NCI-H226 (cell line): ENCODE measurements around the gene AUTS2.

Experiments
- DNase-seq: peaks from one replicate; pipeline ENCODE4 v3.0.0-alpha.2; 2015

Gene AUTS2

DNA sequence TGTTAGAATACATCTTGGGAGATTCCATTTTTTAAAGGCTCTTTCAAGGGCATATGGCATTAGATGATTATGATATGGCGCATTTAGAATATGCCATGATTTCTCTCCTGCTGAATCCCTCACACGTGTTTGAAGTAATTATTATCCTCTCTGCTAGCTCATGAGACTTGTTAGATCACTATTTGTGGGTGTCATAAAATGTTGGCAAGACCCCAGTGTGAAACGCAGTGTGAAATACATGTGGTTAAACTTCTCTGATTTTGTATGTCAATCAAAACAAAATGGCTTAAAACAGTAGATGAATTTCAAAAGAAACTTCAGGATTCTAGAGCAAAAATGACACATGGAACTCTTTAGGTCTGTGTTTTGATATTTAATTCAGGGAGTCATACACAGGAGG is 560.8 kb downstream of the AUTS2 start:
- DNase-seq: no peak

DNA sequence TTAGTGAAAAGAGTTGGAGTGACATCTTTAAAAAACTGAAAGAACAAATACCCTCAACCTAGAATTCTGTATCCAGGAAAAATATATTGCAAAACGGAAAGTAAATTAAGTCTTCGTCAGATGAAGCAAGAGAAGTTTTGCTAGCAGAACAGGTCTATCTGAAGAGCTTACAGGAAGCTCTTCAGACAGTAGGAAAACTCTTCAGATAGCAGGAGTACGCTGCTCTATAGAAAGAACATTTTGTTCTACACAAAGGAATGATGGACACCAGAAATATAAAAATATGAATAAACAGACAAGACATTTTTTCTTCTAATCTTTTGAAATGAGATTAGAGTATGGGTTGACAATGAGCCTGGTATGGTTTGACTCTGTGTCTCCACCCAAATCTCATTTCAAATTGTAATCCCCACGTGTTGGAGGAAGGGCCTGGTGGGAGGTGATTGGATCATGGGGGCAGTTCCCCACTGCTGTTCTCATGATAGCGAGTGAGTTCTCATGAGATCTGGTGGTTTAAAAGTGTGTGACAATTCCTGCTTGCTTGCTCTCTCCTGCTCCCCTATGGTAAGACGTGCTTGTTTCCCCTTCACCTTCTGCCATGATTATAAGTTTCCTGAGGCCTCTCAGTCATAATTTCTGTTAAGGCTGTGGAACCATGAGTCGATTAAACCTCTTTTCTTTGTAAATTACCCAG is 567.3 kb downstream of the AUTS2 start:
- no peak for DNase-seq

- no peak for DNase-seq
Measured at GRCh38 chr7:70171369-70171920, 573.2 kb downstream of the AUTS2 start.

DNA sequence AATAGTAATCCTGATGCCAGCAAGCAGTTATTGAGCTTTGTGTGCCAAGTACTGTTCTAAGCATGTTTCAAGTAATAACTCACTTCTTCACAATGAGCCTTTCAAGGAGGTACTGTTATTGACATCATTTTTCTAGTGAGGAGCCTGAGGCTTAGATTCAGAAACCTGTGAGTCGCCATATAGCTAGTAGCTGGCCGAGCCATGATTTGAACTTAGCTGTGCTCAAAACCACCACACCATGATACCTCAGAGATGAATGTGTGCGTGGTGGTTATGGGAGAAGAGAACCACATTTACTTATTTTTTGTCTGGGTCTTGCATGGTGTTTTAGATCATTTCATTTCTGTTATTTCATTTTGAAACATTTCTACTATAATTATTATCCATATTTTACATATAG is 578.9 kb downstream of the AUTS2 start:
- peak; percentile 77 for DNase-seq

- no peak for DNase-seq
Measured at GRCh38 chr7:70178211-70178610, 579.9 kb downstream of the AUTS2 start.

- peak; percentile 67 for DNase-seq
Measured at GRCh38 chr7:70178787-70179186, 580.5 kb downstream of the AUTS2 start.

GRCh38 chr7:70182521-70182920 is 584.2 kb downstream of the AUTS2 start:
- no peak for DNase-seq

- DNase-seq: no peak
Measured at GRCh38 chr7:70183278-70183677, 585.0 kb downstream of the AUTS2 start.

- peak; percentile 21 for DNase-seq
Measured at GRCh38 chr7:70188901-70189650, 590.8 kb downstream of the AUTS2 start.

DNA sequence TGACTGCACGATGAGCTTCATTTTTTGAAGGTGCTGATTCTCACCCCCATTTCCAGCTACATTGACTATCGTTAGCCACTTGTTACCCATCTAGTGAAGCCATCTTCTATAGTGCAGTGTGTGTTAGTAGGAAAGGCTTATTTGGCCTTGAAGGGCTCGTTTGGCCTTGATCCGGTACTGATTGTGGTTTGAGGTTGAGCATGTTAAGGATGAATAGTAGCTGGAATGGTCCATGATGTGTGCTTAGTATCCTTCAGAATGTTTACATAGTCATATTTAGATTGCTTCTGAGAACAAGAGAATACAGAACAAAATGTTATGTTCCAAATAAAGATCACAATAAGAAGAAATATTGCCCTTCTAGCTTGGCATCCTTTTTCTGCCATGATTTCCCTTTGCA is 591.5 kb downstream of the AUTS2 start:
- DNase-seq: no peak

DNA sequence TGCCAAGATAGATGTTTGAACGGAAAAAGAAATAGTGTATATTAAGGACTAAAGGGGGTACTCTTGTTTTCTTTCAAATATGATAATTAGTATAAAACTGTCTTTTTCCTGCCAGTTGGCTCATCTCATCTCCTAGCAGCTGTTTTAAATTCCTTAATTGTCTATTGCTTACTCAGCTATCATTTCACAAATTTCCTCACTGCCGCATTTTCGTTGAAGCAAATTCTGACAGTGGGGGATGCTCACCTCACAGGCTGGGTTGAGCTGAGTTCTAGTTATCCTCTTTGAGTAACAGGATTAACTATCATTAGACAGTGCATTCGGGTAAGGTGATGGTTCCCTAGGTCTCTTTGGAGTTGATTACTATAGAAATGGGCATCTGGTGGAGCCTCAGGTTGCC is 592.0 kb downstream of the AUTS2 start:
- DNase-seq: no peak

DNA sequence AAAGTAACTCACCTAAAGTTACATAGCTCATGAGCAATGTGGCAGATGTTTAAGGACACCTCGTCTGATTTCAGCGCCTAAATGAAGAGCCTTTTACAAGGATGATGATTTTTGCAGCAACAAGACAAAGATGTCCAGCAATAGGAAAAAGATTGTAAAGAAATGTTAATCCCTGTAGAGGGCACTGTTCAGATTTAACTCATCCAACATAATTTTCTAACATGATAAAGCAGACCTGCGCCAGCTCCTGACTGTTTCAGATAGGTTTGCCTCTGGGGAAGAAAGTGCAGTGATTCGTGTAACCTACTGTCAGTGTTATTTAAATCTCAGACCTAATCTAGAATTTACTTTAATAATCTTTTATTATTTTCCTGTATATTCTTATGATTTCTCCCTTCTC is 595.2 kb downstream of the AUTS2 start:
- peak; percentile 43 for DNase-seq

GRCh38 chr7:70208236-70209063 is 610.2 kb downstream of the AUTS2 start:
- peak; percentile 74 for DNase-seq

DNA sequence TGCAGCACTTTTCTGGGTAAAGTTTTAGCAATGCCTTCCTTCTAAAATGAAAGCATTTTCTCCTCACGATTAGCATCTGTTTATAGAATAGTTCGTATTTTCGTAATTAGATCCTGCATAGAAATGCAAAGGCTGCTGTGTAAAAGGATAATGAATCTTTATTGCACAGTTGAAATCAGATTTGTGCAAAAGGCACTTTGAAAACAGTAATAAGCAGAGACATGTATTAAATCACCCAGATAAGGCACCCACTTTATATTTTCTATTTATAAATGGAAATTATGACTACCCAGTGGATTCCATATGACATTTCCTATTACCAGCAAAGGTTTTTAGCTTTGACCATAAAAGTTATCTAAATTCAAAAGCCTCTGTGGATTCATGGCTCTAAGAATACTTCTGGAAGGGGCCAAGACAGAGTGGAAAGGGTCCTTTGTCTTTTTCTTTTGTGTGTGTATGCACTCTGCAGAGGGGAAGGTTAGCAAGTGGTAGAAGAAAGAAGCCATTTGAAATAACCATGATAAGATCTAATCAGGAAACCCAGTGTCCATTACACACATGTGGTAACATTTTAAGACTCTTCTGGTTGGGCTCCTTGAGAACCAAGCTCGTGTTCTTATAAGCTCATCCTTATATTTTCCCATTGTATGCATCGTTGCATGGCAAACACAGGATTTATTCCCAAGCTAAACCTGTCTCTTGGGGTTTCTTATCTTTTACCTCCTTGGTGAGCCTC is 612.1 kb downstream of the AUTS2 start:
- no peak for DNase-seq

DNA sequence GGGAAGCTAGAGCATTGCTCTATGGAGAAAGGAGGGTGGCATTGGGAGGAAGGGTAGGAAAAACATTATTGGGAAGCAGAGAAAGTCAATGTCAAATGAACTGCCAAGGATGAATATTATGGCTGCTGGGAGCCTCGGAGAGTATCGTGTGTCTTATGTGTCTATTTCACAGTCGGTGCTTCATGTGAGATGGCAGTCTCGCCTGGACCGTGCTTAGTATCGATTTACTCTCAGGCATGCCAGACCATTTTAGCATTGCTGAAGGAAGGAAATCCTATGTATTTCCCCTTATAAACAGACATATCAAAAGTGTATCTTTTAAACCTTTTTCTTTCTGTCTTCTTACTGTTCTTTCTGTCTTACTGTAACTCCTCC is 612.6 kb downstream of the AUTS2 start:
- DNase-seq: no peak

DNA sequence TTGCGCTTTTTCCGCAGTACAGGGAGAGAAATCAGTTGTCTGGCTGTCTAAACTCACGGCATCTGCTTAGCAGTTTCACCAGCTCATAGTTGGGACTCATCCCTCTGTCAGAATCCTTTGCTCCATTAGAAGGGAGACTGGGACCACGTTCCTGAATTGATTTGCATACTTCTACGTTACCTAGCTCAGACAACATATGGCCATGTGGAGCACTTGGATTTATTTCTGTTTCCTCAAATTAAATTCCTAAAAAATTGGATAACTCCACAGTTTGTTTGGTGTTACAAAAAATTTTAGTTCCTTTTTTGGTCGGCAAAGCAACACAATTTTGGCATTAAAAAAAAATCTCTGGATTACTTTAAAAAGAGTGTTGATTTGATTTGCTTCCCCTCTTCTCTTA is 614.0 kb downstream of the AUTS2 start:
- no peak for DNase-seq

GRCh38 chr7:70214071-70214470 is 615.8 kb downstream of the AUTS2 start:
- no peak for DNase-seq

GRCh38 chr7:70215491-70215890 is 617.2 kb downstream of the AUTS2 start:
- peak; percentile 91 for DNase-seq

- DNase-seq: no peak
Measured at GRCh38 chr7:70217571-70217970, 619.3 kb downstream of the AUTS2 start.

GRCh38 chr7:70218006-70218405 is 619.7 kb downstream of the AUTS2 start:
- peak; percentile 24 for DNase-seq

DNA sequence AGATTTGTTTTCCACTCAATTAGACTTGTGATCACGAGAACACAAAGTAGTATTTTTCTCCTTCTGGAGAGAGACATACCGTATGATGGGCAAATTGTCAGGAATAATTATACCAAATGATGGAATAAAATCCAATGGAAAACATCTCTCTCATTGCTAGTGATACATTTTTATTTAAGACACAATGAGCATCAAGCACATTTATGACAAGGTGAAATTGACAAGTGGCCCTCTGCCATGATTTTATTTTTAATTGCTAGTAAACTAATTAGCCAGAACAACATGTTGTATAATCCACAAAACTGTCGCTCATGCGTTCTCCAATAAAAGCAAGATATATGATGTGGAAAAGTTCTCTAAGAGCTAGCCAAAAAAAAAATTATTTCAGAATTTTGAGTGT is 620.8 kb downstream of the AUTS2 start:
- DNase-seq: no peak

GRCh38 chr7:70229242-70229641 is 631.0 kb downstream of the AUTS2 start:
- DNase-seq: no peak

GRCh38 chr7:70230761-70231160 is 632.5 kb downstream of the AUTS2 start:
- no peak for DNase-seq
